Measurements from ENCODE around the gene PHLDB1.
"Not testable (repeated sequence)": the region's sequence is repeated elsewhere in the genome, so short reads cannot be mapped to it uniquely, and the experiment has no call there.

PHLDB1 gene

DNA sequence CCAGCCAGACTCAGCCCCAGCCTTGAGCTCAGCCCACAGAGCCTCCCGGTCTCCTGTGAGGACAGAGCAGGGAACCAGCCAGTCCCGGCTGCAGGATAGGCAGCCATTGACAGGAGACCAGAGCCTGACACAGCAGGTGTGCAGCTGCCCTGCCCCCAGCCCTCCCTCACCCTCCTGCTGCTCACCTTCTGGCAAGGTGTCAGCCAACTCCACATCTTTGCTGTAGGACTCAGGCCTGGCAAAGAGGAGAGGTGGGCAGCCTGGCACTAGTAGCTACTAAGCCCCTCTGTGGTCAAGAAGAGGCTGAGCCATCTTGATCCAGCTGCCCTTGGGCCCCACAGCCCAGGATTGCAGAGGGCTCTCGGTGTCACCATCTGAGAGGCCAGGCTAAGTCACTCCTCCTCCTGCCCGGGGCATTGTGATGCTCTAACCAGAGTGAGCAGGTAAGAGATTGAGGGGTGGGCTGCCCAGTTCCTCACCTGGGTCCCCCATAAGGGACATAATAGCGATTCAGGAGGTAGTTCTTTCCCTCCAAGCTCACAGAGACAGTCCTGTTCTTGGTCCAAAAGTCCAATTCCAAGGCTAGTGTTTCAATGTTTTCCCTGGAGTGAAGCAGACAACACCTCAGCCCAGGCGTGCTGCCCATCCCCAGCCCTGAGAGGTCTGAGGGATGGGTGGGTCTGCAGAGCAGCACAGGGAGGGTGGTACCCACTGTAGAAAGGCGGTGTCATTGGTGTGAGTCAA lies 53.4 kb downstream of the PHLDB1 start:
- no peak for DNase-seq

DNA sequence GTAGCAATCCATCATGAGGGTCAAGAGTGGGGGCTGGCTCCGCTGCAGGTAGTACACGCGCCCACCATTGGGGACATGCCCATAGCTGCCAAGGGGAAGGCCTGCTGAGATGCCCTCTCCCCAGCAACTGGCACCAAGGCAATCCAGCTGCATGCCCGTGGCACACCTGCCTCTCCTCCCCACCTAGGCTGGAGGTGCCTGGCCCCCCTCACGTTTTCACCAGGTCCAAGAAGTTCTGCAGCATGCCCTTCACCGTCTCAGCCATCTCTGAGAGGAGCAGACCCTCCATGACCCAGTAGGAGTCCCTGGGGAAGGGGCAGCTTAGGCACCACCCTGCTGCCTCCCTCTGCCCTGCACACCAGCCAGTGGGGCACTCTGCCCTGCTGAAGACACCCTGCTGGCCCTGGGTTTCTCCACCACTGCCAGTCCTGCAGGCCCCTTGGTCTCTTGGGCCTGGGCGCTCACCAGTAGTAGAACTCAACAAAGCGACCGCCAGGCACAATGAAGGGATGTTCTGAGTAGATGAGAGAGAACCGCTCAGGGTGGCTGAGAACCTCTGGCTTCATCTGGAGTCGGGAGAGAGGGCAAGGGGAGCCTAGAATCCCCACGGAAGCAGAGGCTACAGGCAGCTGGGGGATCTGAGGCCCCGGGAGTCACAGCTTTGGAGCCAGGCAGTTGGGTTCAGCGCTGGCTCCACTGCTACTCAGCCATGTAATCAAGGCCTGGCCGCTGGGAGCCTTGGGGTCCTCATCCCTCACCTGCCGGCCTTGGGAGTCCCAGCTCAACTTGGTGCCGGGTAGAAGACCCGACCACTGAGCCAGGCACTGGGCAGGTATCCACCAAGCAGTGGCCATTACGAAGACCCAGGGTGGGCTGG lies 54.2 kb downstream of the PHLDB1 start:
- DNase-seq: no peak

DNA sequence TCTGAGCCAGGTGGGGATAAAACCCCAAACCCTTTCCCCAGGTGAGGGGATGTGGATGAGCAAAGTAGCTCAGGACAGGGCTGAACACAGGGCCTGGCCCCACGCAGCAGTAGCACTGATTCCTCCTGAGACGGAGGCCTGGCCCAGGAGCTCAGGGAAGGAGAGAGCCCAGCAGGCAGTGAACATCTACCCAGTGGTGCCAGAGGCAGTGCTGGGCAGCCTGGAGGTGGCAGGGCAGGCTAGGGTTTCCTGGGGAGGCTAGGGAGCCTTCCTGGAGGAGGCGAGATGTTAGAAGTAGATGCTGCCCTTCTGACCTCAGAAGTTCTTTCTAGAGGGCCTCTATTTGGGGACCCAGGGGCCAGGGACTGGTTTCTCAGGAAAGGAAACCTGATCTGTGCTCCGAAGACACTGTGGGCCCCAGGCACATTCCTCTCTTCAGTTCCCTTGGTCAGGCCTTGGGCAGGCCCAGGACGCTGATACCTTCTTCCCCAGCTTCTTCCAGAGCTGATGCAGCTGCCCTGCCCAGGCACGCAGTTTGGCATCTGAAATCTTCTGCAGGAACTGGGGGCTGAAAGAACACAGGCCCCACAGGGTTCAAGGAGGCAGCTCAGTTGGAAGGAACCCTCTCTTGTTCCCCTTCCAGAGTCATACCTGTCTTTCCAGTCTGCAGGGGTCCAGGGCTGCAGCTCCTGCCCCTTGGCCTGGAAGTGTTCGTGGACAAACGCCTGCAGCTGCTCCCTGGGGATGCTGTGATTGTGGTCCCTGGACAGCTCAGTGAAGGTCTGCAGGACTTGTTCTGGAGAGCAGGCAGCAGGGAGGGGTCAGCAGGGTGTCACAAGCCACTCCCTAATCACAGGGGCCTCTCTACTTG lies 55.2 kb downstream of the PHLDB1 start:
- no peak for DNase-seq

DNA sequence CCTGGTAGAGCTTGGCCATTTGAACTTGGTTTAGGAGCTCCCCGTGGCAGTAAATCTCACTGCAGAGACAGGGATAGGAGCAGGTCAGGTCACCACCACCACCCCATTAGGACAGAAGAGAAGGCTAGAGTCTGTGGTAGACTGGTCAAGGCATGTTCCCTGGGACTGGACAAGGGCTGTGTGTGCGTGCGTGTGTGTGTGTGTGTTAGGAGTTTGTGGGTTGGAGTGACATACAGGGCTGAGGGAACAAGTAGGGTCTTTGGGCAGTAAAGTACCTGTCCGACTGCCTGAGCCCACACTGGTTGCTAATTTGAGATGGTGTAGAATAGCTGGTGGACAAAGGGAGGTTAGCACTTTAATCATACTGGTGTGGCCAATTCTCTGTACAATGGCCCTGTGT lies 56.0 kb downstream of the PHLDB1 start:
- no peak for DNase-seq

DNA sequence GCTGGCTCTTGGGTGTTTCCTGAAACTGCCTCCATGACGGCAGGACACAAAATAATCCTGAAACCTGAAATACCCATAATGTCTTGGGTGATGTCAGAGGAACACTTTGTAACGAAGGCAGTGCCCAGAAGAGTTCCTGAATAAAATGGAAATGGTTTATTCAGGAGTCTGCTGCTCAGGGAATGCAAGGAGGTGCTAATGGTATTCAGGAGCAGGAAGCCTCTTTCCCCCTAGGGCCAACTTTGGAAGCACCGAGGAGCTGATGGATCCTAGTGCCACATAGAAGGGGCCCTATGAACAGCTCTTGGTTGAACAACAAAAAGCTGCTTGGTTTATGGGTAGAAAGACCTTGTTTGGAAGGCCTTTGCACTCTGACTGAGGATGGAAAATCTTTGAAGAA lies 56.5 kb downstream of the PHLDB1 start:
- DNase-seq: no peak

DNA sequence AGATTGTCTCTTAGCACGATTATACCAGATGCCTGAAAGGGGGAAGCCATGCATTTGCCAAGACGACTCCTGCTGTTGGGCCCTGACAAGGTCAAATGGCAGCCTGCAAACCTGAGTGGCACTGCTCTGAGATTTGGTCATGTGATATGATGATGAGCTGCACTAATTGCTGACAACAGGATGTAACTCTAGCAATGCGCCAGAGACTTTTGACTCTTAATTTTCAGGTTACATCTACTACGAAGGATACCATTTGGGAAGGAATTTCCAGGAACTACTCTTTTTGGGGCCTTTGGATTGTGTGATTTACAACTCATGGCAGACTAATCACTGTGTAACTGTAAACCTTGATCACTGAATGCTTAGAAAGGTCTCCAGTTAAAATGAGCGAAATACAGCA lies 59.0 kb downstream of the PHLDB1 start:
- no peak for DNase-seq

DNA sequence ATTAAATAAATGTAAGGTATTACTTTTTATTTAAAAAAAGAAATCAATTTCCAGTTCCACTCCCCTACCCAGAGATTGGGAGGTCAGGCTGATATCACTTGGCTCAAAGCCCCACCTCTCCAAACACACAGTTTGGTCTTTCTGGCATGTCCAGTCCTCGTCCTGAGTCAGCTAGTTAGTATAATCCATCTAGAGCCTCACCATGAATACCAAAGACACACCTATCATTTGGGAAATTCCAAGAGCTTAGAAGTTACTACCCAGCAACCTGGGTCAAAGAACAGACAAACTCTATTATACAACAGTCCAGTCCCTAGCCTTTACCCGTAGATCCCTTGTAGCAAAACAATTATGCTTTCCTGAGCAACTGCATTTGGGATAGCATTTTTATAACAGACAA lies 62.6 kb downstream of the PHLDB1 start:
- DNase-seq: no peak

DNA sequence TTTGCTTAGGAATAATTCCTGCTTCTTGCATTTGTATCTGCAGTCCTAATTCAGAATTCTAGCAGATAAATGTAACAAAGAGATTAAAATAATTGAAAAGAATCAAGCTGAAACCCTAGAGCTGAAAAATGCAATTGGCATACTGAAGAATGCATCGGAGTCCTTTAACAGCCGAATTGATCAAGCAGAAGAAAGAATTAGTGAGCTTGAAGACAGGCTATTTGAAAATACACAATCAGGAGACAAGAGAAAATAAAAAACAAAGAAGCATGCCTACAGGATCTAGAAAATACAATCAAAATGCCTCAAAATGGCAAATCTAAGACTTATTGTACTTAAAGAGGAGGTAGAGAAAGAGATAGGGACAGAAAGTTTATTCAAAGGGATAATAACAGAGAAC lies 63.8 kb downstream of the PHLDB1 start:
- DNase-seq: no peak

DNA sequence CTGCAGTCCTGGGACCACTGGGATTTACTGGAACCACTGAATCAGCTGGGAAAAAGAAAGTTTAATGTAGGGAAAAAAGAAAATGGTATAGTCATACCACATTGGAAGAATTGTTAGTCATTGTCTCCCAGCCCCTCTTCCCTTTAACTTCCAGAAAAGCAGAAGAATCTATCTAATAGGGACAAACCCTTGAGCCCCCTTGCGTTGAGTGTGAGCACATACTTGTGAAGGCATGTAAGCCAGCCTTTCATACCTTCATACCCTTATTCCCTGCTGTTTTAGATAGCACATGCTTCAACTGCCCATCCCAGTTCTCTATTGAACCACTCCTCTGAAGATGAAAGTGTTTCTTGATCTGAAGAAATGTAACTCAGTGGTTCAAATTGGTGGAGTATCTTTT lies 65.4 kb downstream of the PHLDB1 start:
- DNase-seq: no peak

DNA sequence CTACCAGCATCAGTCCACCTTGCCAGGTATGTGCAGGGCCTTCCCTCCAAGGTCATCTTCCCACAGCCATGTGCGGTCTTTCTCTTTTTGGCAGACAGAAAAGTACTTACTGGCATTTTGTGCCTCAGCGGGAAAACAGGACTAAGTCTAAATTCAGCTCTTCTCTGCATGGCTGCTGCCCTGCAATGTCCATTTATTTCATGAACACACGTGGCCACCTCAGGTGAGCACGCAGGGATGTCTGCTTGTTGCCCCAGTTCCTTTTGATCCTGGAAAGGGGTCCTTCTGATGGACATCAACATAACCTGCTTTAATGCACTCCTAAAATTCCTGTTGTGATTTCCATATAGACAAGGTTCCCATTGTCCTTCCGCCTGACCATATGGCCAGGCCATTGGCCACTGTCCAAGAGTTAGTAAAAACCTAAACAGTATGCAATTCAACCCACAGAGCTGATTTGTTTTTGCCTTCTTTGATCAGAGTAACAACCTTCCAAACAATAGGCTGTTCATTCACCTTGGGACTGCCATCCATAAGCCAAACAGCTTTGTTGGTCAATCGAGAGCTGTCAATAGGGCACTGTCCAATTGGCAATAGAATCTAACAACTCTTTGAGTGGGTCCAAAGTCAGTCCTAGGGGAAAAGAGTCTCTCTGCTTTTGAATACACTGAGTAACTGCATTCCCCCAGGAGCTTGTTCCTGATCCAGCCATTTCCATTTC lies 66.1 kb downstream of the PHLDB1 start:
- no peak for DNase-seq

DNA sequence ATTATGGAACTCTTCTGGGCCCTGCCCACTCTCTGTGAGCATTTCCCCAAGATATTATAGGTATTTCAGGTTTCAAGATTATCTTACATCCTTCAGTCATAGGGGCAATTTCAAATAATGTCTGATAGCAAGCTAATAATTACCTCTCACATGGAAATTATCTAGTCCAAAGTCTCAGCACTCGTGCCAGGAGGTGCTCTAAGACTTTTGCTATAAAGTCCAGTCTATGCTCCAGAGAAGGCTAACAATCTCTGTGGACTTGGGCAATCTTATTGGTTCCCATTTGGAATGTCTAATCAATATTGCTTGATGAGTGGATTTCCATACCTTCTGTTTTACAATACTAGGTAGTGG lies 66.6 kb downstream of the PHLDB1 start:
- DNase-seq: no peak

DNA sequence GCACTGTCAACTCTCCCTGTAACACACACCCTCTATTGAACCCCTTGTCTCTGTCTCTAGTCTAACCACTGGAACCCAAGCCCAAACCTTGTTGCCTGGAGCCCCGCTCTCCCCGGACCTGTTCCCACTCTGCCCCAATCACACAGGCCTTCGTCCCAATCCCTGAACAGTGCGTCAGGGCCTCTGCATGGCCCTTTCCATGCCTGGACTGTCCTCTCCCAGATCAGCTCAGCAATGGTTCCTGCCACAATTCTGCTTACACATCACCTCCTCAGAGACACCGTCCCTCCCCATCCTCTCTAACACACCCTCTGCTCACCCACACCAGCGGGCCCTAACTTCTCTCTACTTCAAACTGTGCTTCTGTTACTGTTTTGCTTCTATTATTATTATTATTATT lies 70.6 kb downstream of the PHLDB1 start:
- no peak for DNase-seq

DNA sequence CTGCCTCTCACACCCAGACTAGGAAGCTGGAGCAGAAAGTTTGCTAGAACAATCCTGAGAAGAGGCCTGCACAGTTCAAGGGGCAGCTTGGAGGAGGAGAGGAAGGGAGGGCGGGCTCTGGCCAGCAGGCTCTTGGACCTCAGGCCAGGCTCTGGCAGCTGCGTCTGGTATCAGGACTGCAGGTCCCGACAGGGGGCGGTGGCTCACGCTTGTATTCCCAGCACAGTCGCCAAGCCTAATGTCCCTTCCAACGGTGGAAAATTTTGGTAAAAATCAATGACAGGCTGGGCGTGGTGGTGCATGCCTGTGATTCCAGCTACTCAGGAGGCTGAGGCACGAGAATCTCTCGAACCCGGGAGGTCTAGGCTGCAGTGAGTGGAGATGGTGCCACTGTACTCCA lies 71.5 kb downstream of the PHLDB1 start:
- DNase-seq: not testable (repeated sequence)

DNA sequence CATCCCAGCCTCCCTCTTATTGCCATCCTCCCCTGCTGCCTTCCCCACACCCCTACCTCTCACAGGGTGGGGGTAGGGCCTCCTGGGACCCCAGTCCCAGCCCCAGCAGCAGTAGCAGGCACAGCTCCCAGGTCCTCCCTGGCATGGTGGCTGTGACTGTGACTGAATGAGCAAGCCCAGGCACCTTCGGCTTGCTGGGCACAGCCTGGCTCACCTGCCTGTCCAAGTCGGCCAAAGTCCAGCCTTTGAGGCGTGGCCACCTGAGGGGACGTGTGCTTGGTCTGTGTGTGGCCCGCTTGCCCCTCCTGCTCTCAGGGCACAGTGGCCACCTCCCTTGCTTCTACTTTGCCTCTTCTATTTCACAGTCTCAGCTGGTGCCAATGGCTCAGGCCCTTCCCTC lies 72.1 kb downstream of the PHLDB1 start, which contains the start of gene TREH:
TREH (minus strand) TSS at position 168 of the 400 bp plus-strand sequence; CDS start at position 145, 23 bp downstream.
- DNase-seq: no peak

DNA sequence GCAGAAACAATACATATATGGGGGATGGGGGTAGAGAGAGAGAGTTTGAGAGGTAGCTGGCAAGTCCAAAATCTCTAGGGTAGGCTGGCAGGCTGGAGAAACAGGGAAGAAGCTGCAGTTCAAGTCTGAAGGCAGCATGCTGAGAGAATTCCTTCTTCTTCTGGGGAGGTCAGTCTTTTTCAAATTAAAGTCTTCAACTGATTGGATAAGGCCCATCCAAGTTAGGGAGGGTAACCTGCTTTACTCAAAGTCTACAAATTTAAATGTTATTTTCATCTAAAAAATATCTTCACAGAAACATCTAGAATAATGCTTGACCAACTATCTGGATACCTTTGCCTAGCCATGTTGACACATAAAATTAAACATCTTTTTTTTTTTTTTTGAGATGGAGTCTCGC lies 75.0 kb downstream of the PHLDB1 start:
- DNase-seq: no peak

DNA sequence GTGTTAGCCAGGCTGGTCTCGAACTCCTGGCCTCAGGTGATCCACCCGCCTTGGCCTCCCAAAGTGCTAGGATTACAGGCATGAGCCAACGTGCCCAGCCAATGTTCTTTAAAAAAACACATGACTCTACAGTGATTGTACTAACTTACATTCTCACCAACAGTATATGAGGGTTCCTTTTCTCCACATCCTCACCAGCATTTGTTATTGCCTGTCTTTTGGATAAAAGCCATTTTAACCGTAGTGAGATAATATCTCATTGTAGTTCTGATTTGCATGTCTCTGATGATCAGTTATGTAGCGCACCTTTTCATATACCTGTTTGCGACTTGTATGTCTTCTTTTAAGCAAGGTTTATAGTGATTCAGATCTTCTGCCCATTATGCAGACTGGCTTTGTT lies 75.5 kb downstream of the PHLDB1 start:
- not testable (repeated sequence) for DNase-seq

DNA sequence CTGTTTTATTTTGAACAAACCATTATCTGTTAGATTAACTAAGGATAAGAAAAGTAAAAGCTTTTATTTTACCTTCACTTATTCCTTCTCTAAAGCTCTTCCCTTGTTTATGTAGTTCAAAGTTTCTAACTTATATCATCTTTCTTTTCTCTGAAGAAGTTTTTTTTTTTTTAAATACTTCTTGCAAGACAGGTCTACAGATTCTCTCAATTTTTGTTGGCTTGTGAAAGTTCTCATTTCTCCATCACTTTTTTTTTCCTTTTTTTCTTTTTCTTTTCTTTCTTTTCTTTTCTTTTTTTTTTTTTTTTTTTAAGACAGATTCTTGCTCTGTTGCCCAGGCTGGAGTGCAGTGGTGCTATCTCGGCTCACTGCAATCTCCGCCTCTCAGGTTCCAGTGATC lies 76.8 kb downstream of the PHLDB1 start:
- DNase-seq: no peak

DNA sequence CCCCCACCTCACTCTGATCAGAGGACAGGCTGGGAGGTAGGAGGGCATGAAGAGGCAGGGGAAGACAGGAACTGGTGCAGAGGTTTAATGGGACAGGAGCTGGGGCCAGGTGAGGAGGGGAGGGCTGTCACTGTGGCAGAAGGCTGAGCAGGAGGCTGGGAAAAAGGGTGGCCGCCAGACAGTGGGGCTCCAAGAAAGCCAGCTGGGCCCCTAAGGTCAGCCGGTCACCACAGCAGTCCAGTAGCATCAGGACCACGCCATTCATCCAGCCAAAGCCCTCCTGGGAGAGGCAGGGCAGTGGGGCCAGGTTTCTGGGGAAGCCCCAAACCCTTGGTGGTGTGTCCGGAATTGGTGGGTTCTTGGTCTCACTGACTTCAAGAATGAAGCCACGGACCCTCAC lies 80.5 kb downstream of the PHLDB1 start:
- no peak for DNase-seq

DNA sequence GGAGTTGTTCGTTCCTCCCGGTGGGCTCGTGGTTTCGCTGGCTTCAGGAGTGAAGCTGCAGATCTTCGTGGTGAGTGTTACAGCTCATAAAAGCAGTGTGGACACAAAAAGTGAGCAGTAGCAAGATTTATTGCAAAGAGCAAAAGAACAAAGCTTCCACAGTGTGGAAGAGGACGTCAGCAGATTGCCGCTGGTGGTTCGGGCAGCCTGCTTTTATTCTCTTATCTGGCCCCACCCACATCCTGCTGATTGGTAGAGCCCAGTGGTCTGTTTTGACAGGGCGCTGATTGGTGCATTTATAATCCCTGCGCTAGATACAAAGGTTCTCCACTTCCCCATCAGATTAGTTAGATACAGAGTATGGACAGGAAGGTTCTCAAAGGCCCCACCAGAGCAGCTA lies 80.9 kb downstream of the PHLDB1 start:
- DNase-seq: not testable (repeated sequence)

DNA sequence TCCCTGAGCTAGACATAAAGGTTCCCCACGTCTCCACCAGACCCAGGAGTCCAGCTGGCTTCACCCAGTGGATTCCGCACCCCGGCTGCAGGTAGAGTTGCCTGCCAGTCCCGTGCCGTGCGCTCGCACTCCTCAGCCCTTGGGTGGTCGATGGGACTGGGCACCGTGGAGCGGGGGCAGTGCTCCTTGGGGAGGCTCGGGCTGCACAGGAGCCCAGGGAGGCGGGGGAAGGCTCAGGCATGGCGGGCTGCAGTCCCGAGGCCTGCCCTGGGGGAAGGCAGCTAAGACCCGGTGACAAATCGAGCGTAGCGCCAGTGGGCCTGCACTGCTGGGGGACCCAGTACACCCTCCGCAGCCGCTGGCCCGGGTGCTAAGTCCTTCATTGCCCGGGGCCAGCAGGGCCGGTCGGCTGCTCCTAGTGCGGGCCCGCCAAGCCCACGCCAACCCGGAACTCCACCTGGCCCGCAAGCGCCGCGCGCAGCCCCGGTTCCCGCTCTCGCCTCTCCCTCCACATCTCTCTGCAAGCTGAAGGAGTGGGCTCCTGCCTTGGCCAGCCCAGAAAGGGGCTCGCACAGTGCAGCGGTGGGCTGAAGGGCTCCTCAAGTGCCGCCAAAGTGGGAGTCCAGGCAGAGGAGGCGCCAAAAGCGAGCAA lies 81.6 kb downstream of the PHLDB1 start:
- DNase-seq: no peak

DNA sequence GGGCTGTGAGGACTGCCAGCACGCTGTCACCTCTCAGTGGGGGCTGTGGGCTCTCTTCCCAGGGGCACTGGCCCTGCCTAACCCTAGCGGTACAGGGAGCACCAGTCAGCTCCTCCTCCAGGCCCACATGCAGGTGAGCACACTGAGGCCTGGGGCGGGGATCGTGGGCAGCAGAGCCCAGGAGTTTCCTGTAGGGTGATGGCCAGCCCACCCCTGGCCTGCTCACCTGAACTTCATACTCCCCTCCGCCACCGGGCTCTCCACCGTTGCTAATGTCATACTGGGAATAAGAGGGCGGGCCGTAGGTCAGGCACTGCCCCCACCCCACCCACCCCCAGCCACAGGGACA lies 82.1 kb downstream of the PHLDB1 start:
- DNase-seq: no peak

DNA sequence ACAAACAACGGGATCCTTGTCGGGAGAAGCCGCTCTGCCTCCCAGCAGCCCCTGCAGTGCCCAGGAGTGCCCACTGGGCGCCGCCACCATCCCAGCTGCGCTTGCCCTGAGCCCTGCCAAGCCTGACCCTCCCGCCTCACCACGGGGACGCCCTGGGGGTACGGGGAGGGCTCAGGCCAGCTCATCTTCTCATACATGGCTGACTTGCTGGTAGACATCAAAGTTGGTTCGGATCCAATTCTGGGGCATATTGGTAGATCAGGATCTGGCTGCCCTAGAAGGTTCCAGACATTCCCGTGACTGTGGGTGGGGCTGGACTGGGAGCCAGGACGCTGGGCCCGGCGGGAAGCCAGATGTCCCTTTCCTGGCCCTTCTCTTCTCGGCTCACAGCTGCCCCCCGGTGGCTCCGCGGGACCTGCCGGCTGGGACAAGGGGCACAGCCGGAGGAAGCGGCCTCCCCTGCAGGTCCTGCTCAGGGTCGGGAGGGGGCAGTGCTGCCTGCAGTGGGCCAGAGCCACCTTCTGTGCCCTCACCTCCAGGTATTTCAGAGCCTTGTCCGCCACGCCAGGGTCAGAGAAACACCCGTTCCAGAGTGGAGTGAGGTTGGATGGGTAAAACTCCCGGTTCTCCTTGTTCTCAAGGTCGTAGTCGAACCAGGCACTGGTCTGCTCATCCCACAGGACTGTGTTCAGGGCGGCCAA lies 82.6 kb downstream of the PHLDB1 start:
- peak; percentile 82 for DNase-seq

All from SHP77 treated with DMSO at 0.1 percent for 48 hours (cell line).